NCI-H226 (cell line): ENCODE data around the gene IFT52.

Source experiments
- DNase-seq: peaks from one replicate; pipeline ENCODE4 v3.0.0-alpha.2; 2015

The IFT52 gene

GRCh38 chr20:43695571-43695970 is 104.8 kb downstream of the IFT52 start:
- no peak for DNase-seq
